ENCODE results near the gene ACTG1. TPM values are rescaled to one million over a fixed set of nuclear protein-coding genes. Genes with fewer than 3 reads are reported as not detected.

The ACTG1 gene
- total and polyA plus RNA-seq, 9 of the 15 experiments (the other 6 are each of a cell fraction or from before 2014, with no cell fraction given): 224 to 1,775 (median 568) TPM

DNA sequence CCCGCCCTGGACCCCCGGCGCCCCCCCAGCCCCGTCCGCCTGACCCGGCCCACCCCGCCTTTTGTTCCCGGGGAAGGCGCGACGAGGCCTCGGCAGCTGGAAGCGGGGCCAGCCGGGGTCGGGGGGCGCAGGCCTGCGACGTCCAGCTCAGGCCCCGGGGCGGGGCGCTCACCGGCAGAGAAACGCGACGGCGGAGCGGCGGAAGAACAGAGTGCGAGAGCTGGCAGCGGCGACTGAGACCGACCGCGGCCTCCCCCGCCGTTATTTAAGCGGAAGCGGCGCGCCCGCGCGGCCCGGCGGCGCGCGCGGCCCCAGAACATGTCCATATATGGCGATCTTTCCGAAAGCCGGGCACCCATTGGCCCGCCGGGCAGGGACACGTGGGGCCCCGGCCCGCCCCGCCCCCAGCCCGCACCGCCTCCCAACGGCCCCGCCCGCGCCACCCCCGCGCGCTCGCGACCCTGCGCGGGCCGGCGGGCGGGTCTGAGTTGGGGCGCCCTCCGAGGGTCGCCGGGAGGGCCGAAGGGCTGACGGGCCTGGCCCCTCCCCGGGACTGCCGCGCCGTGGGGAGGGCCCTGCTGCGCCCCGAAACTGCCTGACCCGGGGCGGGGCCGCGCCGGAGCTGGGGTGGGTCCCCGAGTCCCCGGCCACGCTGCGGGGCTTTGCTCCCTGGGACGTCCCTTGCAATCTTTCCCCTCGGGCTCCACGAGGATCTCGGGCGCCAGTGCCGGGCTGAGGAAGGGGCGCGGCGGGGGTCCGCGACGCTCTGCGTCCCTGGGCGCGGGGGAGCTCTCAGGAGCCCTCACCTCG is at the start of gene ACTG1 (continued):
- peak; percentile 59 for TF ChIP-seq GABPB1 (CRISPR knock-in tag; IDR thresholded peaks at IDR 0.05)
- no peak for TF ChIP-seq KLF1 (tag; IDR thresholded peaks at IDR 0.05)
- TF ChIP-seq SMARCE1 (IDR thresholded peaks at IDR 0.05): no peak
- TF ChIP-seq, protein P1, sequence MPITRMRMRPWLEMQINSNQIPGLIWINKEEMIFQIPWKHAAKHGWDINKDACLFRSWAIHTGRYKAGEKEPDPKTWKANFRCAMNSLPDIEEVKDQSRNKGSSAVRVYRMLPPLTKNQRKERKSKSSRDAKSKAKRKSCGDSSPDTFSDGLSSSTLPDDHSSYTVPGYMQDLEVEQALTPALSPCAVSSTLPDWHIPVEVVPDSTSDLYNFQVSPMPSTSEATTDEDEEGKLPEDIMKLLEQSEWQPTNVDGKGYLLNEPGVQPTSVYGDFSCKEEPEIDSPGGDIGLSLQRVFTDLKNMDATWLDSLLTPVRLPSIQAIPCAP (CRISPR knock-in tag; IDR thresholded peaks at IDR 0.05; ENCODE audit: borderline replicate concordance): no peak
- TF ChIP-seq, protein P2, sequence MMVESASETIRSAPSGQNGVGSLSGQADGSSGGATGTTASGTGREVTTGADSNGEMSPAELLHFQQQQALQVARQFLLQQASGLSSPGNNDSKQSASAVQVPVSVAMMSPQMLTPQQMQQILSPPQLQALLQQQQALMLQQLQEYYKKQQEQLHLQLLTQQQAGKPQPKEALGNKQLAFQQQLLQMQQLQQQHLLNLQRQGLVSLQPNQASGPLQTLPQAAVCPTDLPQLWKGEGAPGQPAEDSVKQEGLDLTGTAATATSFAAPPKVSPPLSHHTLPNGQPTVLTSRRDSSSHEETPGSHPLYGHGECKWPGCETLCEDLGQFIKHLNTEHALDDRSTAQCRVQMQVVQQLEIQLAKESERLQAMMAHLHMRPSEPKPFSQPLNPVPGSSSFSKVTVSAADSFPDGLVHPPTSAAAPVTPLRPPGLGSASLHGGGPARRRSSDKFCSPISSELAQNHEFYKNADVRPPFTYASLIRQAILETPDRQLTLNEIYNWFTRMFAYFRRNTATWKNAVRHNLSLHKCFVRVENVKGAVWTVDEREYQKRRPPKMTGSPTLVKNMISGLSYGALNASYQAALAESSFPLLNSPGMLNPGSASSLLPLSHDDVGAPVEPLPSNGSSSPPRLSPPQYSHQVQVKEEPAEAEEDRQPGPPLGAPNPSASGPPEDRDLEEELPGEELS (CRISPR knock-in tag; IDR thresholded peaks at IDR 0.05; ENCODE audit: borderline replicate concordance): no peak
- no peak for TF ChIP-seq ZBED1 (IDR thresholded peaks at IDR 0.05)
- TF ChIP-seq KDM4B (IDR thresholded peaks at IDR 0.05; ENCODE audit: borderline replicate concordance in 2 of 2, low read depth in 1 of 2): 0 out of 4 replicates have a peak, but pooled peaks of 1 of the 2 experiments have one; percentile 45
- TF ChIP-seq, protein P3, sequence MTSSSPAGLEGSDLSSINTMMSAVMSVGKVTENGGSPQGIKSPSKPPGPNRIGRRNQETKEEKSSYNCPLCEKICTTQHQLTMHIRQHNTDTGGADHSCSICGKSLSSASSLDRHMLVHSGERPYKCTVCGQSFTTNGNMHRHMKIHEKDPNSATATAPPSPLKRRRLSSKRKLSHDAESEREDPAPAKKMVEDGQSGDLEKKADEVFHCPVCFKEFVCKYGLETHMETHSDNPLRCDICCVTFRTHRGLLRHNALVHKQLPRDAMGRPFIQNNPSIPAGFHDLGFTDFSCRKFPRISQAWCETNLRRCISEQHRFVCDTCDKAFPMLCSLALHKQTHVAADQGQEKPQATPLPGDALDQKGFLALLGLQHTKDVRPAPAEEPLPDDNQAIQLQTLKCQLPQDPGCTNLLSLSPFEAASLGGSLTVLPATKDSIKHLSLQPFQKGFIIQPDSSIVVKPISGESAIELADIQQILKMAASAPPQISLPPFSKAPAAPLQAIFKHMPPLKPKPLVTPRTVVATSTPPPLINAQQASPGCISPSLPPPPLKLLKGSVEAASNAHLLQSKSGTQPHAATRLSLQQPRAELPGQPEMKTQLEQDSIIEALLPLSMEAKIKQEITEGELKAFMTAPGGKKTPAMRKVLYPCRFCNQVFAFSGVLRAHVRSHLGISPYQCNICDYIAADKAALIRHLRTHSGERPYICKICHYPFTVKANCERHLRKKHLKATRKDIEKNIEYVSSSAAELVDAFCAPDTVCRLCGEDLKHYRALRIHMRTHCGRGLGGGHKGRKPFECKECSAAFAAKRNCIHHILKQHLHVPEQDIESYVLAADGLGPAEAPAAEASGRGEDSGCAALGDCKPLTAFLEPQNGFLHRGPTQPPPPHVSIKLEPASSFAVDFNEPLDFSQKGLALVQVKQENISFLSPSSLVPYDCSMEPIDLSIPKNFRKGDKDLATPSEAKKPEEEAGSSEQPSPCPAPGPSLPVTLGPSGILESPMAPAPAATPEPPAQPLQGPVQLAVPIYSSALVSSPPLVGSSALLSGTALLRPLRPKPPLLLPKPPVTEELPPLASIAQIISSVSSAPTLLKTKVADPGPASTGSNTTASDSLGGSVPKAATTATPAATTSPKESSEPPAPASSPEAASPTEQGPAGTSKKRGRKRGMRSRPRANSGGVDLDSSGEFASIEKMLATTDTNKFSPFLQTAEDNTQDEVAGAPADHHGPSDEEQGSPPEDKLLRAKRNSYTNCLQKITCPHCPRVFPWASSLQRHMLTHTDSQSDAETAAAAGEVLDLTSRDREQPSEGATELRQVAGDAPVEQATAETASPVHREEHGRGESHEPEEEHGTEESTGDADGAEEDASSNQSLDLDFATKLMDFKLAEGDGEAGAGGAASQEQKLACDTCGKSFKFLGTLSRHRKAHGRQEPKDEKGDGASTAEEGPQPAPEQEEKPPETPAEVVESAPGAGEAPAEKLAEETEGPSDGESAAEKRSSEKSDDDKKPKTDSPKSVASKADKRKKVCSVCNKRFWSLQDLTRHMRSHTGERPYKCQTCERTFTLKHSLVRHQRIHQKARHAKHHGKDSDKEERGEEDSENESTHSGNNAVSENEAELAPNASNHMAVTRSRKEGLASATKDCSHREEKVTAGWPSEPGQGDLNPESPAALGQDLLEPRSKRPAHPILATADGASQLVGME (CRISPR knock-in tag; IDR thresholded peaks at IDR 0.05): no peak
- TF ChIP-seq PRPF4 (IDR thresholded peaks at IDR 0.05; ENCODE audit: insufficient read depth, low read depth, low read length, poor library complexity, severe bottlenecking): peak; percentile 59
- TF ChIP-seq, protein P4, sequence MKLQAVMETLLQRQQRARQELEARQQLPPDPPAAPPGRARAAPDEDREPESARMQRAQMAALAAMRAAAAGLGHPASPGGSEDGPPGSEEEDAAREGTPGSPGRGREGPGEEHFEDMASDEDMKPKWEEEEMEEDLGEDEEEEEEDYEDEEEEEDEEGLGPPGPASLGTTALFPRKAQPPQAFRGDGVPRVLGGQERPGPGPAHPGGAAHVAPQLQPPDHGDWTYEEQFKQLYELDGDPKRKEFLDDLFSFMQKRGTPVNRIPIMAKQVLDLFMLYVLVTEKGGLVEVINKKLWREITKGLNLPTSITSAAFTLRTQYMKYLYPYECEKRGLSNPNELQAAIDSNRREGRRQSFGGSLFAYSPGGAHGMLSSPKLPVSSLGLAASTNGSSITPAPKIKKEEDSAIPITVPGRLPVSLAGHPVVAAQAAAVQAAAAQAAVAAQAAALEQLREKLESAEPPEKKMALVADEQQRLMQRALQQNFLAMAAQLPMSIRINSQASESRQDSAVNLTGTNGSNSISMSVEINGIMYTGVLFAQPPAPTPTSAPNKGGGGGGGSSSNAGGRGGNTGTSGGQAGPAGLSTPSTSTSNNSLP (IDR thresholded peaks at IDR 0.05; ENCODE audit: borderline replicate concordance, low read depth, low read length): no peak
- TF ChIP-seq ZKSCAN1 (IDR thresholded peaks at IDR 0.05; ENCODE audit: low read depth, low read length): no peak
- peak; percentile 92 for TF ChIP-seq ZNF197 (CRISPR knock-in tag; IDR thresholded peaks at IDR 0.05; ENCODE audit: low read depth)
- TF ChIP-seq, protein P5, sequence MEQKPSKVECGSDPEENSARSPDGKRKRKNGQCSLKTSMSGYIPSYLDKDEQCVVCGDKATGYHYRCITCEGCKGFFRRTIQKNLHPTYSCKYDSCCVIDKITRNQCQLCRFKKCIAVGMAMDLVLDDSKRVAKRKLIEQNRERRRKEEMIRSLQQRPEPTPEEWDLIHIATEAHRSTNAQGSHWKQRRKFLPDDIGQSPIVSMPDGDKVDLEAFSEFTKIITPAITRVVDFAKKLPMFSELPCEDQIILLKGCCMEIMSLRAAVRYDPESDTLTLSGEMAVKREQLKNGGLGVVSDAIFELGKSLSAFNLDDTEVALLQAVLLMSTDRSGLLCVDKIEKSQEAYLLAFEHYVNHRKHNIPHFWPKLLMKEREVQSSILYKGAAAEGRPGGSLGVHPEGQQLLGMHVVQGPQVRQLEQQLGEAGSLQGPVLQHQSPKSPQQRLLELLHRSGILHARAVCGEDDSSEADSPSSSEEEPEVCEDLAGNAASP (IDR thresholded peaks at IDR 0.05): no peak

Data from K562 (cell line).